Panc1 (cell line): ENCODE results near the gene RBKS. TPM values are rescaled to one million over a fixed set of nuclear protein-coding genes. Genes with fewer than 3 reads are reported as not detected.

Source experiments
- ATAC-seq: fragments of 200-7000 bp; cut with Tn5 transposase; 2 replicates; pipeline ENCODE4 v1.9.1; 2020; ENCODE audit warnings: mild to moderate bottlenecking, moderate library complexity
- BruUV-seq: library from RNA; stranded (reverse); fragments of 400-500 nt; replicated peaks from 2 replicates; lab custom pipeline; 2021; lab: Mats Ljungman, UMichigan
- CTCF ChIA-PET: fragments of 300-600 bp; sonication (Branson Sonifier 250); formaldehyde crosslinking; loops from one replicate; lab custom pipeline; 2022; ENCODE audit warnings: antibody characterized with exemption; lab: Charles Lee
- POLR2A ChIA-PET: fragments of 300-600 bp; sonication (Branson Sonifier 250); formaldehyde crosslinking; loops from one replicate; lab custom pipeline; 2022; ENCODE audit warnings: antibody characterized with exemption; lab: Charles Lee
- DNase-seq: peaks from one replicate; pipeline ENCODE4 v3.0.0-alpha.2; 2010; ENCODE audit warnings: low read depth, low spot score
- H3K27ac ChIP-seq: 2 replicates; pipeline ENCODE4 v1.5.1; 2011; ENCODE audit warnings: mild to moderate bottlenecking, low read length, inconsistent platforms
- H3K27me3 ChIP-seq: fragments of 200-500 bp; sonication (Bioruptor generic); 2 replicates; pipeline ENCODE4 v1.6.0; 2014; ENCODE audit warnings: low read length, inconsistent platforms; ENCODE audit not compliant: control insufficient read depth, insufficient read depth
- H3K36me3 ChIP-seq: fragments of 200-500 bp; sonication (Bioruptor generic); 2 replicates; pipeline ENCODE4 v1.5.1; 2014; ENCODE audit warnings: inconsistent platforms, mild to moderate bottlenecking, low read length, moderate library complexity; ENCODE audit not compliant: control insufficient read depth, insufficient read depth
- H3K4me1 ChIP-seq: 2 replicates; pipeline ENCODE4 v1.5.1; 2011; ENCODE audit warnings: inconsistent platforms, mild to moderate bottlenecking, low read length, moderate library complexity; ENCODE audit not compliant: control insufficient read depth, insufficient read depth
- H3K4me3 ChIP-seq, 2 experiments: 2 replicates each; pipeline ENCODE4 v1.5.1; 2011 to 2012; ENCODE audit warnings: low read depth in 2 of 2, low read length in 2 of 2, mild to moderate bottlenecking in 2 of 2, inconsistent platforms in 1 of 2, moderate library complexity in 1 of 2
- H3K9me3 ChIP-seq: fragments of 200-500 bp; sonication (Bioruptor generic); 2 replicates; pipeline ENCODE4 v1.5.1; 2014; ENCODE audit warnings: low read depth, mild to moderate bottlenecking, inconsistent platforms, low read length, moderate library complexity; ENCODE audit not compliant: control insufficient read depth, insufficient read depth
- CTCF ChIP-seq: fragments of 450-650 bp; IDR thresholded peaks from 2 replicates; pipeline ENCODE4 v1.5.1; 2017; ENCODE audit warnings: mild to moderate bottlenecking
- POLR2AphosphoS5 ChIP-seq: IDR thresholded peaks from 2 replicates; pipeline ENCODE4 v1.6.1; 2012; ENCODE audit warnings: mild to moderate bottlenecking, low read depth, low read length, moderate library complexity
- REST ChIP-seq, 2 experiments: IDR thresholded peaks; 2 replicates each; pipeline ENCODE4 v1.6.1; 2011 to 2012; ENCODE audit warnings: low read depth in 2 of 2, control low read depth in 1 of 2, low read length in 1 of 2, mild to moderate bottlenecking in 1 of 2, moderate library complexity in 1 of 2; ENCODE audit not compliant: insufficient read depth in 1 of 2
- SIN3A ChIP-seq: IDR thresholded peaks from 2 replicates; pipeline ENCODE4 v1.6.1; 2012; ENCODE audit warnings: low read depth, mild to moderate bottlenecking, low read length, moderate library complexity, borderline replicate concordance; ENCODE audit not compliant: insufficient read depth
- TCF7L2 ChIP-seq: IDR thresholded peaks from 2 replicates; pipeline ENCODE4 v1.6.1; 2011; ENCODE audit warnings: mild to moderate bottlenecking, low read depth, low read length, inconsistent platforms
- in situ Hi-C: cut with HindIII; loops from 2 replicates; pipeline ENCODE4 v1.10.0; 2016; ENCODE audit warnings: low sequenced_read_pairs, low pct_unique_long_range_greater_than_20kb
- intact Hi-C: fragments of 100-400 bp; cut with micrococcal nuclease; formaldehyde crosslinking; loops from one replicate; pipeline ENCODE4 v1.10.0; 2022; ENCODE audit not compliant: unreplicated experiment
- total RNA-seq: library from RNA; stranded (reverse); gene quantifications from one replicate; pipeline ENCODE4 v1.2.1, GENCODE V29; 2021; ENCODE audit not compliant: unreplicated experiment

RBKS gene
- total RNA-seq, 1 experiment from 2014 or later: 2.2 TPM

GRCh38 chr2:27810455-27810854, 79.7 kb downstream of the RBKS start:
- in situ Hi-C loops (no loop called here), intact Hi-C loops (no loop called here)
- no peak overlapping the region for H3K27ac ChIP-seq
- no peak for TF ChIP-seq TCF7L2
- ATAC-seq (no peak), DNase-seq (no peak)
- H3K27me3 ChIP-seq: no peaks in the 10 kb centered on the region
- ChIA-PET POLR2A (no interaction called here), CTCF (interaction anchor here (0.6 kb wide), 1 partner anchor 18 kb away, joined by 3 read pairs; no protein-coding TSS in a partner anchor)
- no peak overlapping the region for H3K4me3 ChIP-seq
- BruUV-seq: no TSS peak
- no peaks in the 10 kb centered on the region for H3K4me1 ChIP-seq
- no peaks in the 10 kb centered on the region for H3K36me3 ChIP-seq
- no peaks in the 10 kb centered on the region for H3K9me3 ChIP-seq

GRCh38 chr2:27809761-27810241, 80.4 kb downstream of the RBKS start:
- no peak overlapping the region for H3K4me3 ChIP-seq
- no TSS peak for BruUV-seq
- ATAC-seq (peak; percentile 76), DNase-seq (peak; percentile 74)
- H3K36me3 ChIP-seq: no peaks in the 10 kb centered on the region
- CTCF ChIA-PET: no interaction called here
- H3K27ac ChIP-seq: no peak overlapping the region
- no peaks in the 10 kb centered on the region for H3K4me1 ChIP-seq
- in situ Hi-C loops: no loop called here
- no peaks in the 10 kb centered on the region for H3K9me3 ChIP-seq
- TF ChIP-seq POLR2AphosphoS5 (no peak), CTCF (no peak), TCF7L2 (no peak), REST (IDR thresholded peaks at IDR 0.05; ENCODE audit: insufficient read depth in 1 of 2, low read depth in 2 of 2, low read length in 1 of 2) (no peak), SIN3A (no peak)
- POLR2A ChIA-PET: no interaction called here
- H3K27me3 ChIP-seq: no peaks in the 10 kb centered on the region
- intact Hi-C loops: no loop called here

DNA sequence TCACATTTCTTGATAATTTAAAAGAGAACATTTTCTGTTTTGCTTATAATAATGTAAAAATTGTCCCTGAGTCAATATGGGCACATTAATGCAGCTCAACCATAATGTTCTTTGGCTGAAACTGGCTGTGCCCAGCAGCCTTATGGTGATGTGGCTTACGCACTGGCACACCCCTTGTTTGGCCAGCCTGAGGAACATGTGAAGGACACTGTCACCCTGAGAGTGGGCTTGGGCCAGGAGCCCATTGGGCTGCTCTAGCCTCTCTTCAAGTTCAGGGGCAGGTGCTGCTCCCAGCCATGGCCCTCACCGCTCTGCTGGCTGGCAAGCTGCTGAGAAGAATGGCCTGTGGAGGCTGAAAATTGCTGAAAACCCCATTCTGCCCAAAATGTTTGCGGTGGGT, 81.2 kb downstream of the RBKS start:
- Histone ChIP-seq H3K27me3 (no peaks in the 10 kb centered on the region), H3K4me1 (no peaks in the 10 kb centered on the region), H3K4me3 (no peak overlapping the region), H3K9me3 (no peaks in the 10 kb centered on the region), H3K36me3 (no peaks in the 10 kb centered on the region), H3K27ac (no peak overlapping the region)
- intact Hi-C loops (no loop called here), in situ Hi-C loops (no loop called here)
- POLR2A ChIA-PET: no interaction called here
- ATAC-seq (no peak), DNase-seq (no peak)
- TF ChIP-seq REST (IDR thresholded peaks at IDR 0.05; ENCODE audit: insufficient read depth in 1 of 2, low read depth in 2 of 2, low read length in 1 of 2) (no peak), SIN3A (no peak), CTCF (no peak), TCF7L2 (no peak), POLR2AphosphoS5 (no peak)
- no TSS peak for BruUV-seq
- CTCF ChIA-PET: no interaction called here
